ENCODE results near the gene SCNN1B.

DNA sequence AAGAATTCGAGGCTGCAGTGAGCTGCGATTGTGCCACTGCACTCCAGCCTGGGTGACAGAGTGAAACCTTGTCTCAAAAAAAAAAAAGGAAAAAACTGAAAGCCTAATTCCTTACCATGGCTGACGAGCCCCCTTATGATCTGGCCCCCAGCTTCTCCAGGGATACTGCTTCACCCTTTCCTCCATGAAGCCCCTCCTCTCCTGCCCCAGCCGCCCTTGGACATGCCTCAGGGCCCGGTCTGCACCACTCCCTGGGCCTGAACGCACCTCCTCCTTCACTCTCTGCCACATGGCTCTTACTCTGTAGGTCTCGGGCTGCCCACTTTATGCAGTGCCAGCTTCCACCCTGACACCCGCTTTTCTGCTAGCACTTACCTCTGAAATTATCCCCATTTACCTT lies 85.6 kb downstream of the SCNN1B start:
- TF ChIP-seq POLR2A (IDR thresholded peaks at IDR 0.05) = no peak
- no peak for TF ChIP-seq POLR2AphosphoS5 (IDR thresholded peaks at IDR 0.05)

Measured in breast epithelium (tissue), 3 donors.